K562 (cell line): ENCODE measurements around the gene FYB1. TPM values are rescaled to one million over a fixed set of nuclear protein-coding genes. Genes with fewer than 3 reads are reported as not detected.

Experiments used
- C11orf30 ChIP-seq: fragments of 450-650 bp; IDR thresholded peaks from 2 replicates; pipeline ENCODE4 v1.6.1; 2016; ENCODE audit warnings: low read depth, mild to moderate bottlenecking
- CXXC5 ChIP-seq: fragments of 250-450 bp; sonication (Bioruptor Pico); IDR thresholded peaks from 2 replicates; pipeline ENCODE4 v1.8.0; 2022; ENCODE audit warnings: inconsistent platforms, mild to moderate bottlenecking, moderate library complexity
- EP300 ChIP-seq: IDR thresholded peaks from 2 replicates; pipeline ENCODE4 v1.6.1; 2012; ENCODE audit warnings: low read length, improper control_type of control experiment
- ETV6 ChIP-seq, 3 experiments: fragments of 150-350 bp in 1 of 3; sonication (generic) in 1 of 3; formaldehyde crosslinking in 1 of 3; IDR thresholded peaks; 2 replicates each; pipeline versions ENCODE4 v1.6.1 to v1.8.0; 2014 to 2022; ENCODE audit warnings: borderline replicate concordance in 2 of 3, low read depth in 2 of 3, antibody characterized with exemption in 1 of 3, low read length in 1 of 3, mild to moderate bottlenecking in 1 of 3, missing genetic modification reagents in 1 of 3
- HMG20B ChIP-seq: fragments of 250-450 bp; sonication (Bioruptor Pico); IDR thresholded peaks from 2 replicates; pipeline ENCODE4 v1.5.0; 2021; ENCODE audit warnings: mild to moderate bottlenecking
- HOMEZ ChIP-seq: fragments of 250-450 bp; sonication (Bioruptor Pico); IDR thresholded peaks from 2 replicates; pipeline ENCODE4 v1.4.0; 2020; ENCODE audit warnings: mild to moderate bottlenecking, moderate library complexity
- MYNN ChIP-seq, 2 experiments: sonication (generic); formaldehyde crosslinking in 1 of 2; IDR thresholded peaks; 2 replicates each; pipeline versions ENCODE4 v1.5.0 to v1.6.1; 2016 to 2020; ENCODE audit warnings: antibody characterized with exemption in 1 of 2, missing genetic modification reagents in 1 of 2
- NFE2 ChIP-seq: IDR thresholded peaks from 2 replicates; pipeline ENCODE4 v1.6.1; 2014; ENCODE audit warnings: antibody characterized with exemption, low read depth
- POLR2A ChIP-seq: fragments of 450-650 bp; conservative IDR thresholded peaks from 2 replicates; pipeline ENCODE4 v1.6.1; 2016
- POLR2AphosphoS5 ChIP-seq: IDR thresholded peaks from 2 replicates; pipeline ENCODE4 v1.6.1; 2011; ENCODE audit warnings: mild to moderate bottlenecking, low read depth, low read length, moderate library complexity; ENCODE audit not compliant: control insufficient read depth, insufficient read depth
- PREB ChIP-seq: sonication (generic); formaldehyde crosslinking; IDR thresholded peaks from 2 replicates; pipeline ENCODE4 v1.8.1; 2023; ENCODE audit warnings: mild to moderate bottlenecking, missing genetic modification reagents
- RBM17 ChIP-seq: fragments of 200-400 bp; formaldehyde crosslinking; IDR thresholded peaks from 2 replicates; pipeline ENCODE4 v1.6.1; 2017; ENCODE audit warnings: low read depth, mild to moderate bottlenecking, low read length, borderline replicate concordance
- SAP30 ChIP-seq: fragments of 200-600 bp; sonication (generic); IDR thresholded peaks from 2 replicates; pipeline ENCODE4 v1.6.1; 2012; ENCODE audit warnings: borderline replicate concordance, low read depth, mild to moderate bottlenecking, moderate library complexity, low read length, control low read depth, inconsistent platforms; ENCODE audit not compliant: insufficient read depth, poor library complexity, severe bottlenecking
- SIN3B ChIP-seq: fragments of 450-650 bp; IDR thresholded peaks from 2 replicates; pipeline ENCODE4 v1.6.1; 2017; ENCODE audit warnings: low read depth, mild to moderate bottlenecking, moderate library complexity
- STAG1 ChIP-seq: sonication (generic); formaldehyde crosslinking; IDR thresholded peaks from 2 replicates; pipeline ENCODE4 v1.5.0; 2020; ENCODE audit warnings: missing genetic modification reagents, borderline replicate concordance
- TBP ChIP-seq: optimal IDR thresholded peaks from 2 replicates; pipeline ENCODE3; 2011; ENCODE audit warnings: low read depth, low read length, improper control_type of control experiment
- TFAM ChIP-seq: fragments of 250-450 bp; sonication (Bioruptor Pico); conservative IDR thresholded peaks from 2 replicates; pipeline ENCODE4 v1.5.0; 2021; ENCODE audit warnings: mild to moderate bottlenecking, moderate library complexity
- ZNF146 ChIP-seq: IDR thresholded peaks from one replicate; pipeline ENCODE4 v1.6.1; 2018; ENCODE audit warnings: missing compliant biosample characterization; ENCODE audit not compliant: unreplicated experiment
- ZNF239 ChIP-seq: fragments of 250-450 bp; sonication (Bioruptor Pico); IDR thresholded peaks from 2 replicates; pipeline ENCODE4 v1.4.0; 2020; ENCODE audit warnings: mild to moderate bottlenecking
- ZNF436 ChIP-seq: fragments of 250-450, 450-650 bp; sonication (Bioruptor Pico); formaldehyde crosslinking; IDR thresholded peaks from 2 replicates; pipeline ENCODE4 v1.7.0; 2020; ENCODE audit warnings: mild to moderate bottlenecking
- ZNF507 ChIP-seq: conservative IDR thresholded peaks from 2 replicates; pipeline ENCODE4 v1.6.1; 2017; ENCODE audit warnings: missing genetic modification characterization, missing compliant biosample characterization
- ZNF586 ChIP-seq: fragments of 450-650 bp; formaldehyde crosslinking; conservative IDR thresholded peaks from 2 replicates; pipeline ENCODE4 v1.4.0; 2020; ENCODE audit warnings: mild to moderate bottlenecking, moderate library complexity
- ZNF764 ChIP-seq: fragments of 250-450 bp; sonication (Bioruptor Pico); IDR thresholded peaks from 2 replicates; pipeline ENCODE4 v1.4.0; 2020; ENCODE audit warnings: low read depth, mild to moderate bottlenecking, moderate library complexity
- polyA plus RNA-seq, 8 experiments: library from polyadenylated mRNA; depleted of rRNA in 4 of 8; stranded (reverse) in 5 of 8; unstranded in 3 of 8; fragments of >200 nt; fragmentation: Nextera tagmentation in 2 of 8; fragmentation: Illumina TruSeq in 1 of 8; extraction: Ambion mirVana in 2 of 8; extraction: Trizol in 1 of 8; gene quantifications; 2 replicates each; pipeline versions ENCODE4 v1.2.1 to v1.2.3, GENCODE V29; 2011 to 2014; ENCODE audit warnings: inconsistent platforms in 1 of 8, missing spikeins in 1 of 8
- total RNA-seq, 7 experiments: library from RNA; depleted of rRNA in 6 of 7; stranded (reverse); fragments of >200 nt in 6 of 7; fragmentation: Illumina TruSeq in 2 of 7; extraction: Trizol in 2 of 7; gene quantifications; 2 replicates each; pipeline versions ENCODE4 v1.2.1 to v1.2.3, GENCODE V29; 2011 to 2021; ENCODE audit warnings: low replicate concordance in 1 of 7

FYB1 gene
- total and polyA plus RNA-seq, 9 of the 15 experiments (the other 6 are each of a cell fraction or from before 2014, with no cell fraction given) = 4.7 to 31.5 (median 9.7) TPM

- TF ChIP-seq HOMEZ (CRISPR knock-in tag) (no peak), POLR2A (no peak), EP300 (peak; percentile 45; the same call in 1 of the 2 replicates), TBP (no peak), CXXC5 (no peak), ZNF586 (CRISPR knock-in tag) (no peak), SIN3B (0 out of 2 replicates have a peak, but pooled peaks have one; percentile 31), NFE2 (peak; percentile 68), POLR2AphosphoS5 (no peak), HMG20B (CRISPR knock-in tag) (no peak), C11orf30 (peak; percentile 61), MYNN (IDR thresholded peaks at IDR 0.05) (no peak), MYNN (CRISPR knock-in tag; IDR thresholded peaks at IDR 0.05) (no peak), ZNF239 (CRISPR knock-in tag) (no peak), PREB (no peak), TFAM (CRISPR knock-in tag) (no peak), ZNF436 (CRISPR knock-in tag) (no peak), ZNF146 (CRISPR knock-in tag) (no peak), STAG1 (no peak), SAP30 (no peak), ZNF764 (CRISPR knock-in tag) (no peak), ZNF507 (tag) (no peak), ETV6 (IDR thresholded peaks at IDR 0.05; ENCODE audit: borderline replicate concordance in 1 of 2, low read depth in 2 of 2, low read length in 1 of 2) (no peak), ETV6 (CRISPR knock-in tag; IDR thresholded peaks at IDR 0.05; ENCODE audit: borderline replicate concordance) (no peak), RBM17 (no peak)
Measured at GRCh38 chr5:39076757-39077728, 142.3 kb downstream of the FYB1 start (continued).
